Measurements from ENCODE around the gene CDK14.

- TF ChIP-seq POLR2A (IDR thresholded peaks at IDR 0.05; ENCODE audit: low read depth, low read length) (no peak), POLR2AphosphoS5 (IDR thresholded peaks at IDR 0.05; ENCODE audit: low read depth, low read length) (no peak), TAF1 (IDR thresholded peaks at IDR 0.05; ENCODE audit: borderline replicate concordance, low read depth, low read length) (no peak)
Measured at GRCh38 chr7:90994601-90995000, 398.5 kb downstream of the CDK14 start.
